Fibroblast of skin of scalp (primary cell): ENCODE data around the gene UBE2O.

ENCODE experiments used
- DNase-seq: peaks from one replicate; pipeline ENCODE4 v3.0.0-alpha.2; 2013

UBE2O gene

DNA sequence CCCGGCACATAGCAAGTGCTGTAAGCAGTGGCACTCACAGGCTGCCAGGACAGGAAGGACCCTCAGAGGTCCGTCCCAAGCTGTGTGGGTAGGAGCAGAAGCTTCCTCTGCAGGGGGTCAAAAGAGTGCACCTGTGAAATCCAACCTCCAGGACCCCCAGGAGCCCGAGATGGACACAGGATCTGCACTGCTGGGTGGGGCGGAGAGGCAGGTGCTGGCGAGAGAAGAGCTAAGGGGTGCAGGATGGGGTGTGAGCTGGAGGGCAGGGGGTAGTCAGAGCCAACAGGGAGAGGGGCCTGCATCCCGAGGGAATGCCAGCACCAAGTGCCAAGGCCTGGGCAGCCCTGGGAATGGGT, 13.8 kb upstream of the UBE2O start:
- no peak for DNase-seq

GRCh38 chr17:76462556-76463290, 9.8 kb upstream of the UBE2O start:
- no peak for DNase-seq

DNA sequence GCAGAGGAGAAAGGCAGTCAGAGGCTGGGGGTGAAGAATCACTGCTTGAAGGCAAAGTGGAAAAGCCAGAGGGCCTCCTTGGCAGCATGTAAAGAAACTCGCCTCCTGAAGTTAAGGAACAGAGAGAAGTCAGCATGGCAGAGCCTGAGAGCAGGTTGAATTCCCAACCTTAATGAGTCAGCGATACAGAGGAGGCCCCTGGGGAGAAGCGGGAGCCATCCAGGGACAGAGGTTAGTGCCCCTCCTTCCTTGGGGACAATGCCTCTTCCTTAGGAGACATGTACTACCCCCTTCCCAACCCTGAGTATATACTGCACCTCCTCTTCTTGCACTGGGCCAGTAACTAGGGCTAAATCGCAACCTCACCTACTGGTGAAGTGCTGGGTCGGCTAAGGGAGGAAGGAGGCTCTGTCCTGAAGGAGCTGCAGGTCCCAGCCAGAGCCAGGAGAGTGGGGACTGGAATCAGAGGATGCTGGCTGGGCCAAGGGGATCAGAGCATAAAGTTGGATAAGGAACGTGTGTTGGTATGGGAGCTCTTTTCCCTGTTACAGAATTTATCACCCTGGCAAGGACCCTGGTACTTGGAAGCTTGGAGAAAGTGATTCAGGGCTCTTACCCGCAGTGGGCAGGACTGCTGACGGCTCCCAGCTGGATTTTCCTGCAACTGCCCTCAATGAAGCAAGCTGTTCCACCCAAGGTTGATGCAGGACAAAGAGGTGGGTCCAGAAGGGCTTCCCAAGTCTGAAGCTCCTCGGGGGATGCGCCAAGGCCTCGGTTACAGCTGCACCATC, 9.0 kb upstream of the UBE2O start:
- no peak for DNase-seq

- DNase-seq, result no peak
Observed at GRCh38 chr17:76459674-76460073, 6.7 kb upstream of the UBE2O start.

DNA sequence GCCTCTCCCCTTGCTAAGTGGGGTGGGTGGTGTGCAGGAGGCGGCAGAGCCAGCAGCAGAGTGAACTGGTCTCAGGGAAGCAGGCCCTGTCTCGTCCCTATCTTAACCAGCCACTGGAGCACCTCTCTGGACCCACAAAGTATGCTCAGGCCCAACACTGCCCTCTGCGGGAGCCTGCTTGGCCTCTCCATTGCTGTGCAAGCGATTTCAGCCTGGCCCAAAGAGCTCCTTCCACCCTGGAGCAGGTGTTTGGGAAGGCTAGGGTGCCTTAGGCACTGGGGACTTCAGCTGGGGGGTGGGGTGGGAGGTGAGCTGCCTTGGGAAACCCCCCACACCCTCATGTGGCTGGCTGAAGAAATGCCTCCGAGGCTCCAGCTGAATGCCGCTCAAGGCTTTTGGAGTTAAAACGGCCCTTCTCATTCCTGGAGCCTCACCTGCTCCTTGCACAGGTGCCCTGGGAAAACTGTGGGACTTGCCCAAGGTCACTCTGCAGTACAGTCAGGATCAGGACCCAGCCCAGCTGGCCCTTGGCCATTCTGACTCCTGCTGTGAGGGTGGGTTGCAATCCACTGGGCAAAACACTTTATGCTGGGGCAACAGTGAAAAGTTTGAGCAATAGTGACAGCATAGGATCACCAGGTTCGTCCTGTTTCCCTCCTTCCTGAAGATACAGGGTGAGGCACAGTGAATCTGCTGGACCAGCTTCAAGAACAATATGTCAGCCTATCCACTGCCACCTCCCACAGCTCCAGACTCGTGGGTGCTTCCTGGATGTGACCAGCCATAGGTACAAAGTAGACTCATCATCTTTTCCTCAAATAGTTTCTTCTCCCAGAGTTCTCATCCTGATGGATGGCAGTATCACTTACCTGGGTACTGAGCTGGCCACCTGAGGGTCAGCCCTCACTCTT, 5.9 kb upstream of the UBE2O start:
- peak; percentile 50 for DNase-seq

GRCh38 chr17:76453431-76453743, 435 bp upstream of the UBE2O start:
- DNase-seq, result no peak

GRCh38 chr17:76452127-76452659, 759 bp downstream of the UBE2O start:
- no peak for DNase-seq

DNA sequence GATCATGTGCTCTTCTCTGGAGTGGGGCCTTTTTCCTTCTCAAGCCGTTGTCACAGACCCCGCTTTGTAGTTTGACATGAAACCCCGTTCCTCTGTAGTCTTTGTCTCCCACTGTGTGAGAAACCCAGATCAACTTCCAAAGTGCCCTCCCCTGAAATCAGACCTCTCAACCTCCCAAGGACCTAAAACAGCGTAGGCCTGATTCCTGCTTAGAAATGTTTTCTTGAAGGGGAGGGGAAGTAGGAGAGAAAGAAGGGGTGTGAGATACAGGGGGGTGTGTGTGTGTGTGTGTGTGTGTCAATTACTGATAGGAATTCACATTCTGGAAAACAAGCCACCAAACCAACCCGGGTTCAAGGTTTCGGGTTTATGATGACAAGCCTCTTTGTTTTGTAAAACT, 1.4 kb downstream of the UBE2O start:
- DNase-seq, result no peak

GRCh38 chr17:76449126-76449525, 3.8 kb downstream of the UBE2O start:
- DNase-seq, result no peak

- DNase-seq, result peak; percentile 46
Observed at GRCh38 chr17:76447931-76448652, 4.9 kb downstream of the UBE2O start.

DNA sequence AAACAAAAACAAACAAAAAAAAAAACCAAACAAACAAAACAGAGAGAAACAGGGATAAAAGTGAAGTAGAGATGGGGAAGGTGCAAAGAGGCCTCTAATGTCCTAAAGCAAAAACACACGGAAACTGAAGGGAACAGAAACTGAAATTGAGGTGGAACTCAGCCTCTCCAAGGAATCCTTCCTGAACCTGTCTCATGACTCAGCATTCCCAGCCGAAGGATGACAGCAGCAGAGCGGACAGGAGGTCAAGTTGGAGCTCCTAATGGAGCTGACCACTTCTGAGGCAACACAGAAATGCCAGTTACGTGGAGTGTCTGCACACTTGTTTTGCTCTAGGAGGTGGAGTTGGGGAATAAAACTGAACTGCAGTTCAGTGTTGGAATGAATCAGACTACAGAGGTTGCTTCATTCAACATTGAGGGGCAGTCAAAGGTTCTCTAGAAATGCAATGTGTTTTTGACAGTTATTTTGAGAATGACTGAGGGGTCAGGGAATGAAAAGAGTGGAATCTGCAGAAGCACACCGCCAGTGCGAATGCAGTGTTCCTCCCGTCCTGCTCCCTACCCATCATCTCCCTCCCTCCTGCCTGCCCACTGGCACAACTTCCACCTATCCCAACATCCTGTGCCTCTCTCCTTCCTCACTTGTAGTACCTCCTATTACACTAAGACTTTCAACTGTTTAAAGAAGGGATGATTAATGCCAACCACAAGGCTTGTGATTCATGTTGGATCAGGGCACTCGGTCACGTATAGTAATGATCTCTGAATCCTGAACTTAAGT, 6.3 kb downstream of the UBE2O start:
- DNase-seq, result peak; percentile 32

DNA sequence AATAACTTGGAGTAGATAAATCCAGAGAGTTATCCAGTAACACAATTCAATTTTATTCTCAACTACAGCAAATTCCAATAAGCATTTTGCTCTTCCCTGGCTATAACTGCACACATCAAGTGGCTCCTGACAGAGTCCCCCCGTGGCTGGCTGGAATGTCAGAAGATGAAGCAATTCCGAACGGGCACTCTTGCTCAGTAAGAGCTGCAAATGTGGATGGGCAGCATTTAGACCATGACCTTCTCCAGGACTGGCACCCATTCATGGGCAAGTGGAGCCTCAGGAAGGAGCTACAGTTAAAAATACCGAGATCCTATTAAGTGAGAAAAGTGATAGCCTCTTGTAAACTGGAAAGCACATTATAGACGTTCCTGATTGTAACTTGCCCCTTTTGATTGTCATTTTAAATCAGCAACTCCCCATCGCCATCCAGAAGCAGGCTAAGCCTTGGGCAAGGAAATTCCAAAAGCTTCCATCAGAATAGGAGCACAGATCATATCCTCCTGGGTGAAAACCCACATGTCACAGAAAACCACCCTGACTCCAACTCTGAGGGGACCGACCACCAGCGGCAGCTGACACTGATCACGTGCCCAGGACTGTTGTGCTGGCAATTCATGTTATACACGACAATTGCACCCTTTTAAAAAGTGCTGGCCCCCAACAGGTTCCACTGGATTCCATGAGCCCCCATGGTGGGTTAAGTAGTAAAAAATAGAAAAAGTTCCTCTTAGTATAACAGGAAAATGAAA, 7.1 kb downstream of the UBE2O start:
- no peak for DNase-seq

DNA sequence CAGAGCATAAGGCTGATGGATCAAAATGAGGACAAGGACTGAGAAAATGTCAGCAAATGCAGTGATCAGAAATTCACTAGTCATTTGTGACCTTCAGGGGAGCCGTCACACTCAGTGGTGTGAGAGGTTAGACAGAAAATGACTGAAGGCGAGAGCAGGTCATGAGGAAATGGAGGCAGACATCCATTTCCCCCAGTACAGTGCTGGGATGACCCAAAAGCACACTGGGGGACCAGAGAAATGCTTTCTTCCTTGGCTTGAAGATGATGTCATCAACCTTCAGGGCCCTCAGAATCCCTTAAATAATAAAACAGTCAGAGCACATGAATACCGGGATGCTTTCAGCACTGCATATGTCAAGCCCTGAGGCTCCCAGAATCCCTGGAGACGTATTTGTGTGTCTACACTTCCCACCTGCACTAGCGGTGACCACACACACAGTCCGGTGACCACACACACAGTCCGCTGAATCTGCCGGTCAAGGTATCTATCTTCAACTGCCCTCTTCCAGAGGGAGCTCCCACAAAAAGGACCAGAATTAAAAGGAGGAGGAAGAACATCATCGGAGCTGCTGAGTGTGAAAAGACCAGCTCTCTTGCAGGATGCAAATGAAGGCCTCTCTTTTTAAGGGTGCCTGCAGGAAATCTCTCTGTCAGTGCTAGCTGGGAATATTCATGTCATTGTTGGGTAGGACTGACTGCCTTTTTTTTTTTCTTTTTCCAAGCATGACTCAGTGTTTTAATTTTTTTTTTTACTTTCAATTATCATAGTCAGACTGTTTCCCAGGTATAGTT, 8.2 kb downstream of the UBE2O start:
- no peak for DNase-seq

DNA sequence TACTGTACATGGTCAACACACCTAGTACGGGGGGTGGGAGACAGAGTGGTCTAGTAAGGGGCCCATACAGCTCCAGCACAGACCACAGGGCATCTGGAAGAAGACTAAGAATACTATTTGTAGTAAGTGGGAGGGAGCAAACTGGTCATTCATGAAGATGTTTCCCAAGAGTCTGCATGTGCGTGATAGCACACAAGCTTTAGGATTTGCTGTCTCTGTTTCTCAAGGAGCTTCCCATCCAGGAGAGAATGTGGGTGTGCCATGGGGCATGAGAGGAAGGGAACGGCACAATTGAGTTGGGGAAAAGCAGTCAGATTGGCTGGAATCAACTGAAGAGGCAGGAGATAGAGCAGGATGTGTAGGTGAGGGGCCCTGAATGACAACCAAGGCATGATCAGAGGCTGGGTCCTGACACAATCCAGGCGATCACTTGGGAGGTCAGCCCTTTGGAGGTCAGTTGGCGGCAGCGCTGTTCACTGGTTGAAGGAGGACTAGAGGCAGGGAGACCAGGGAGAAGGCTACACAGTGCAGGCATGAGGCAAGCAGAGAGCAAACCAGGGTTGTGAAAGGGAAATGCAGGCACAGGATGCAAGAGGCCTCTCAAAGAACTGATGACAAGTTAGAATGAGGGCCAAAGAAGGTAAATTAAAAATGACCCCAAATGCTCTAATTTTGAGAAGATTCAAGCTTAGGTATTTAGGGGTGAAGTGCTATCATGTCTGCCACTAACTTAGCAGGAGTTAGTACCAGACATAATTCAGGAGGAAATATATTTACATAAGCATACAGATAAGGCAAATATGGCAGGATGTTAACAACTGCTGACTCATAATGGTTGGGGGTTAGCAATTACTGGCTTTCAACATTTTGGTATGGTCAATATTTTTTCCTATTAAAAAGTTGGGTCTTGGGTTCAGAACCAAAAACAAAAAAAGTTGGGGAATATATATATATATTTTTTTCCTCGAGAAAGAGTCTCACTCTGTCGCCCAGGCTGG, 10.3 kb downstream of the UBE2O start:
- DNase-seq, result no peak

GRCh38 chr17:76441686-76442340, 11.1 kb downstream of the UBE2O start:
- no peak for DNase-seq

- no peak for DNase-seq
Observed at GRCh38 chr17:76440751-76441362, 12.1 kb downstream of the UBE2O start.

GRCh38 chr17:76439314-76439928, 13.5 kb downstream of the UBE2O start:
- no peak for DNase-seq
